Measurements from ENCODE around the gene CTCFL.

Gene CTCFL

DNA sequence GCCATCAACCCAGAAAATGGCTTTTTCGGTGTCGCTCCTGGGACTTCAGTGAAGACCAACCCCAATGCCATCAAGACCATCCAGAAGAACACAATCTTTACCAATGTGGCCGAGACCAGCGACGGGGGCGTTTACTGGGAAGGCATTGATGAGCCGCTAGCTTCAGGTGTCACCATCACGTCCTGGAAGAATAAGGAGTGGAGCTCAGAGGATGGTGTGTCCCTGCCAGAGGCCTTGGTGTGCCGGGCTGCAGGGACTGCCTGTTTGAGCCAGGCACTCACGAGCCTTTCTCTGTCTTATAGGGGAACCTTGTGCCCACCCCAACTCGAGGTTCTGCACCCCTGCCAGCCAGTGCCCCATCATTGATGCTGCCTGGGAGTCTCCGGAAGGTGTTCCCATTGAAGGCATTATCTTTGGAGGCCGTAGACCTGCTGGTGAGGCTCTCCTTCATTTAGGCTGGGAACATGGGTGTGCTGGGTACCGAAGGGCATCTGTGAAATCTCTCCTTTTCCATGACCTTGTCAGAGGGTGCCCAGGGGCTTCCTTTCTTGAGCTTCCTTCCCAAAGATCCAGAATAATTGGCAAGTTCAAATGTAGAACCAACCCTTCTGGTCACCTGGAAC is 39.4 kb upstream of the CTCFL start:
- no peak for DNase-seq (ENCODE audit: low spot score)
- no peaks in the 10 kb centered on the region for H3K9me3 Mint-ChIP-seq
- H3K27me3 Mint-ChIP-seq (ENCODE audit: low read depth): peaks cover under 1% of the 10 kb centered on the region
- no peaks in the 10 kb centered on the region for H3K36me3 Mint-ChIP-seq (ENCODE audit: low read depth)
- no peak overlapping the region for H3K27ac Mint-ChIP-seq
- H3K4me1 Mint-ChIP-seq (ENCODE audit: low read depth): no peaks in the 10 kb centered on the region
- no peak overlapping the region for H3K4me3 Mint-ChIP-seq

DNA sequence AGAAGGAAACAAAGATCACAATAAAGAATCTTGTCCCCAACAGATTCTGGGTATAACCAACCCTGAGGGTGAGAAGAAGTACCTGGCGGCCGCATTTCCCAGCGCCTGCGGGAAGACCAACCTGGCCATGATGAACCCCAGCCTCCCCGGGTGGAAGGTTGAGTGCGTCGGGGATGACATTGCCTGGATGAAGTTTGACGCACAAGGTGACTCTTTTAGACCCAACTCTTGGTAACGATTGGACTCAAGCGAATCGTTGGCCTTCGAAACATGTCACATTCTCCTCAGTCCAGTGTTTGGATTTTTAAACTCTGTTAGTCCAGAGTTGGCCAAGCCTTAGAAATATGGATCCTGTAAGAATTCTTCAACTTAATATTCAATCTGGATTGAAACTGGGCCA is 38.6 kb upstream of the CTCFL start:
- Mint-ChIP-seq H3K9me3 (no peaks in the 10 kb centered on the region), H3K36me3 (ENCODE audit: low read depth) (no peaks in the 10 kb centered on the region), H3K4me3 (no peak overlapping the region), H3K27ac (no peak overlapping the region), H3K4me1 (ENCODE audit: low read depth) (no peaks in the 10 kb centered on the region), H3K27me3 (ENCODE audit: low read depth) (peaks cover 3% of the 10 kb centered on the region)
- no peak for DNase-seq (ENCODE audit: low spot score)

DNA sequence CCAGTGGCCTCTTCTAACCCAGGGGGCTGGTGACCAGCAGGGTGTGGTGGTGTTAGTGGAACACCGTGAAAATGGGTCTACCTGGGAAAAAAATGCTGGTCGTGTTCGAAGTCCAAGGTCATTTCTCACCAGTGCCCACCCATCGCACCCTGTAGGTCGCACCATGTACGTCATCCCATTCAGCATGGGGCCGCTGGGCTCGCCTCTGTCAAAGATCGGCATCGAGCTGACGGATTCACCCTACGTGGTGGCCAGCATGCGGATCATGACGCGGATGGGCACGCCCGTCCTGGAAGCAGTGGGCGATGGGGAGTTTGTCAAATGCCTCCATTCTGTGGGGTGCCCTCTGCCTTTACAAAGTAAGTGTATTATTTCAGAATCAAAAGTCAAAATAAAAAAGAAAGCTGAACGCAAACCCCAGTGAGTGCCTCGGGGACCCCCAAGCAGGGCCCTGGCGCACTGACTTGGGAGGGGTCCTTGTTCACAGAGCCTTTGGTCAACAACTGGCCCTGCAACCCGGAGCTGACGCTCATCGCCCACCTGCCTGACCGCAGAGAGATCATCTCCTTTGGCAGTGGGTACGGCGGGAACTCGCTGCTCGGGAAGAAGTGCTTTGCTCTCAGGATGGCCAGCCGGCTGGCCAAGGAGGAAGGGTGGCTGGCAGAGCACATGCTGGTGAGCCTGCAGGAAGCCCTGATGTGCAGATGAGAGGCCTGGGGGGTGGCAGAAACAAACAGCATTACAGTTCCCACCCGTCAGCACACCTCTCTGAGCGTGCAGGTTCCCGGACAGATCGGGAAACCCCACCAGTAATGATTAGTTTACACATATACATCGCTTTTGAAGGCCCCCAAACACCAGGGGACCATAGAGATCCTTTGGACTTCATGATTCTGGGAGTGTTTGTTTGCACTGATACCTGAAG is 37.9 kb upstream of the CTCFL start:
- Mint-ChIP-seq H3K4me3 (no peak overlapping the region), H3K27ac (no peak overlapping the region), H3K36me3 (ENCODE audit: low read depth) (no peaks in the 10 kb centered on the region), H3K4me1 (ENCODE audit: low read depth) (no peaks in the 10 kb centered on the region), H3K9me3 (no peaks in the 10 kb centered on the region), H3K27me3 (ENCODE audit: low read depth) (peaks cover 3% of the 10 kb centered on the region)
- no peak for DNase-seq (ENCODE audit: low spot score)

DNA sequence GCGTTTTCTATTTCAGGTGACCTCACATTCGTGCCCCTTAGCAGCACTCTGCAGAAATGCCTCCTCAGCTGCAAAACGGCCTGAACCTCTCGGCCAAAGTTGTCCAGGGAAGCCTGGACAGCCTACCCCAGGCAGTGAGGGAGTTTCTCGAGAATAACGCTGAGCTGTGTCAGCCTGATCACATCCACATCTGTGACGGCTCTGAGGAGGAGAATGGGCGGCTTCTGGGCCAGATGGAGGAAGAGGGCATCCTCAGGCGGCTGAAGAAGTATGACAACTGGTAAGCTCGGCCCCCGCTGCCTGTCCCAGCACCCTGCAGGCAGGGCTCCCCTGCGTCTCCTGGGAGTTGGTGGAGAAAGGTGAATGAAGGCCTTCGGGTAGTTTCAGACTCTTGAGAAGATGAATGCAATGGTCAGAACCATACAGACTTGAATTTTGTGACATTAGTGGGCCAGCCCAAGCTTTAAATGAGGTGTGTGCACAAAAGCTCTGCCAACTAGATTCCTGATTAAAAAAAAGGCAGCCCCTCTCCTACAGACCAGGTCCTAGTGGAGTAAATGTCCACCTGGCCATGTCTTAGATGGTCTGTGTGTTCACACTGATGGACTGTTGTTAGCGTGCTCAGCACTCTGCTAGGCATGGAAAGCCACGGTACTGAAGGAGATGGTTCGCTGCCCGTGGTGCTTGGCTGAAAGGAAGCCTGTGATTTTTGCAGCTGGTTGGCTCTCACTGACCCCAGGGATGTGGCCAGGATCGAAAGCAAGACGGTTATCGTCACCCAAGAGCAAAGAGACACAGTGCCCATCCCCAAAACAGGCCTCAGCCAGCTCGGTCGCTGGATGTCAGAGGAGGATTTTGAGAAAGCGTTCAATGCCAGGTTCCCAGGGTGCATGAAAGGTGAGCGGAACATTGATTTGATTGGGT is 36.7 kb upstream of the CTCFL start:
- no peak for DNase-seq (ENCODE audit: low spot score)
- H3K27ac Mint-ChIP-seq: no peak overlapping the region
- H3K4me3 Mint-ChIP-seq: no peak overlapping the region
- H3K36me3 Mint-ChIP-seq (ENCODE audit: low read depth): no peaks in the 10 kb centered on the region
- H3K27me3 Mint-ChIP-seq (ENCODE audit: low read depth): peaks cover 7% of the 10 kb centered on the region
- no peaks in the 10 kb centered on the region for H3K4me1 Mint-ChIP-seq (ENCODE audit: low read depth)
- H3K9me3 Mint-ChIP-seq: no peaks in the 10 kb centered on the region

DNA sequence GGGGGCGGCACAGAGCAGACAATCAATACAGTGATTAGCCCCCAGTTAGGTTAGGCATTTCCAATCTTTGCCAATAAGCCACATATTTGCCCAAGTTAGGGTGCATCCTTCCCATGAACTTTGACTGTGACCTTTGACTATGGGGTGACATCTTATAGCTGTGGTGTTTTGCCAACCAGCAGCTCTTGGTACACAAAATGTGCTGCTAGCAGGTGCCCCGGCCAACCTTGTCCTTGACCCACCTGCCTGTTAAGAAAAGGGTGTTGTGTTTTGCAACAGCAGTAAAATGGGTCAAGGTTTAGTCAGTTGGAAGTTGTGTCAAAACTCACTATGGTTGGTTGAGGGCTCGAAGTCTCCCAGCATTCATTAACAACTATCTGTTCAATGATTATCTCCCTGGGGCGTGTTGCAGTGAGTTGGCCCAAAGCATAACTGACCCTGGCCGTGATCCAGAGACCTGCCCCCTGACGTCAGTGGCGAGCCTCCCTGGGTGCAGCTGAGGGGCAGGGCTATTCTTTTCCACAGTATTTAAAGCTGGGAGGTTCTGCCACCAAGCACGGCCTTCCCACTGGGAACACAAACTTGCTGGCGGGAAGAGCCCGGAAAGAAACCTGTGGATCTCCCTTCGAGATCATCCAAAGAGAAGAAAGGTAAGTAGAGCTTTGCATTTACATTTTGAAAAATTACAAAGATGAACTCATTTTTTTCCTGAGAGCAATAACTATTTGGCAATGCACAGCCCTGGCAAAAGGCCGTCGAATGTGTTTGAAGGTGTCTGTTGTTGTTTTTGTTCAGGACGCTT is 35.8 kb upstream of the CTCFL start, which contains the start of gene PCK1:
TSS of gene PCK1 (plus strand) at position 557 of the 802 bp plus-strand sequence. CDS start 302 bp downstream, outside the sequence.
- Mint-ChIP-seq H3K9me3 (no peaks in the 10 kb centered on the region), H3K27ac (no peak within 1 kb of the TSS), H3K27me3 (ENCODE audit: low read depth) (peaks cover 7% of the 10 kb centered on the region), H3K36me3 (ENCODE audit: low read depth) (no peaks in the 10 kb centered on the region), H3K4me1 (ENCODE audit: low read depth) (no peaks in the 10 kb centered on the region), H3K4me3 (no peak within 1 kb of the TSS)
- DNase-seq (ENCODE audit: low spot score): no peak

DNA sequence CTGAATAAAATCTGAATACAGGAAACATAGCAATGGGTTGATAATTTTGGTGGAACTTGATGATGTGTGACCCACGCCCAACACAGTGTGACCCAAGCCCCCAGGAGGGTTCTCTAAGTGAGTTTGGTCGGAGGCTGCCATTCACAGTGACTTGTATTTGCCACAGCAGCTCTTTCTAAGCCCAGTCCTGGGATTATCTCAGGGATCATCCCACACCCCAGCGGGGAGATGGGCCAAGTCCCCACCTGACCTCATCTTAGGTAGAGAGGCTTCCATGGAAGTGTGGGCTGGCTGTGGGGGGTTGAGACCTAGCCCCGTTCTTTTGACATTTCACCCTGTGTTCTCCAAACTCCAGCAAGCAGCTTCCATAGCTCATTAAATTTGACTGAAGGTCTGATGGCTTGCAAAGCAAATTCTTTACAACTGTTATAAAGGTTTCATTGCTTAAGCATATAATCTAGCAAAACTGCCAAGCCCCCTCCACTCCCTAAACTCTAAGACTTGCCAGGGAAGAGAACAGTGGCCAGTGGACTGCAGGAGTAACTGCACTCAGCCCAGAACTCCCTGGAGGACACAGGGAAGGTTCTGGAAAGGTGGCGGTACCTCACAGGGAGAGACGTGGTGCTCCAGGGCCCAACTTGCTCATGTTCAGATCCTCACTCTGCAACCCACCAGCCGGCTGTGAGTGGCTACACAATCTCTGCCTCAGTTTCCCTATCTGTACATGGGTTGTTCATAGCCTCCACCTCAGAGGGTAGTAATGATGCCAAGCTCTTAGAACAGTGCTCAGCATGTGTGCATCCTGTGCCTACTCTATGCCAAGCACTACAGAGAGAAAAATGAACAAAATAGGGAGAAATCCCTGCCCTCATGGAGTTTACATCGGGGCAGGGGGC is 35.0 kb upstream of the CTCFL start:
- no peak overlapping the region for H3K4me3 Mint-ChIP-seq
- H3K27me3 Mint-ChIP-seq (ENCODE audit: low read depth): peaks cover 13% of the 10 kb centered on the region
- H3K4me1 Mint-ChIP-seq (ENCODE audit: low read depth): no peaks in the 10 kb centered on the region
- H3K36me3 Mint-ChIP-seq (ENCODE audit: low read depth): no peaks in the 10 kb centered on the region
- no peak overlapping the region for H3K27ac Mint-ChIP-seq
- H3K9me3 Mint-ChIP-seq: no peaks in the 10 kb centered on the region
- no peak for DNase-seq (ENCODE audit: low spot score)

DNA sequence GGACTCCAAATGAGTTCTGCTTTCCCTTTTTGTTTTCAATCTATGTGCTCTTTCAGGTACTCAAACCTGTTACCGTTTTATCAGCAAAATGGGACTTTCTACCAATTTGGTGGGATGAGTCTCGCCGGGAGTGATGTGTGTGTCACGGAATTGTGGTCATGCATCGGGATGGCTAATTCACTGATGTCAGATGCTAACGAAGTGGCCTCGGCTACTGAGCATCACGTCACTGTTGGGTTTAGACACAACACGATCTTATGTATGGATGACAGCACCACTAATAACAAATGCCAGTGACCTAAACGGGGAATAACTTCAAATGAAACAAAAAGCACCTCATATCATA is 34.3 kb upstream of the CTCFL start:
- peaks cover 14% of the 10 kb centered on the region for H3K27me3 Mint-ChIP-seq (ENCODE audit: low read depth)
- H3K36me3 Mint-ChIP-seq (ENCODE audit: low read depth): no peaks in the 10 kb centered on the region
- no peaks in the 10 kb centered on the region for H3K4me1 Mint-ChIP-seq (ENCODE audit: low read depth)
- no peak overlapping the region for H3K4me3 Mint-ChIP-seq
- DNase-seq (ENCODE audit: low spot score): no peak
- H3K9me3 Mint-ChIP-seq: no peaks in the 10 kb centered on the region
- no peak overlapping the region for H3K27ac Mint-ChIP-seq

DNA sequence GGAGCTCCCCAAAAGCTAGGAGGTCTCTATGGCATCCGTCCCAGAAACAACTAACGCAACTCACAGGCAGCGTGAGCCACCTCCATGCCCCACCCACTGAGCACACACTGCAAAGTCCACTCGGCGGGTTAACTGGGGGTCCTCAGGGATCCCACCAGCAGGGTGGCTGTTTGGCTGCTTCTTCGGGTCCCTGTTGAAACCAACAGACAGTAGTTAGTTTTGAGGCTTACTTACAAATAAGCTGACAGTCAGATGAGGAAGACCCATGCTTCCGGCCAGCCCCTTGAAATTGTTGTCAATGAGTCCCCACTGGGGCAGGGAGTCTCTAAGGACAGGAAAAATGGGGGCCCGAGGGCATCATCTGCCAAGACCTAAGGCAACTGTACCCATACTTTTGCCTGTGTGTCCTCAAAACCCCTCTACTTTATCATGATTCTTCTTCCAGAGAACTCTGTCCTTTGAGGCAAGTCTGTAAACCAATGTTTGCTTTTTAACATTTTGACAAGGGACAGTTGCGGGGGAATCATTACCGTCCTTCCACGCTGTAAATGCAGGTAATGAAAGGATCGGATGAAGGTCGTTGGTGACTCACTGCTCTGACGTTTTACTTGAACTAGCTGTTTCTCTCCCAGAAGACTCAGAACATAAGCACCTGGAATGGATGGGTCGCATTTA is 33.8 kb upstream of the CTCFL start:
- peaks cover 14% of the 10 kb centered on the region for H3K27me3 Mint-ChIP-seq (ENCODE audit: low read depth)

DNA sequence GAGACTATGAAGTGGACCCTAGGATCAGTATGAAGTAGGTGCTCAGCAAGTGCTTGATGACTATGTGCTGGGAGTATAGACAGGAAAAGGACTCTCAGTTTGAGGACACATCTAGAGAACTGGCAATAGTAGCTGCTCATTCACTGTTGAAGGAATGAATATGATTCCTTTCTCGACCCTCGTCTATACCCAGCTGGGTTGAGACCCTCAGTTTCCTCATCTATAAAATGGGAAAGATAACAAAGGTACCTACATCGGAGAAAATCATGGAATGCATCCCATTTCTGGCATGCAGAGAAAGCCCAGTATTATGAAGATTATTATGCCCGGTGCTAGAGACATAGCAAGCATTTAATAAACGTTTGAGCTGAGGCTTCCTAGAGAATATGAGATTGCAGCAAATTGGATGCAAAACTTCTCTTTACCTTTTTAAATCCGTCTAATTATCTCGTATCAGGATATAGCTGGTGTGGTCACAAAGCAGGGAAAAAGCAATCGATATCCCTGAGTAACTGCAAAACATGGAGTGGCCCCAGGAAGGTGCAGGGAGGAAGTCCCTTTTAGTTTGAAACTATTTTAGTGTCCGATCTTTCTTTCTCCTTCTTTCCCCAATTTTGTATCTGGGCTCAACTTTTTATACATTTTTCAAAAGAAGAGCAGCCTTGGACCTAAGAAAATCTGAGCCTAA is 33.1 kb upstream of the CTCFL start:
- Mint-ChIP-seq H3K4me3 (no peak overlapping the region), H3K36me3 (ENCODE audit: low read depth) (no peaks in the 10 kb centered on the region), H3K27ac (no peak overlapping the region), H3K4me1 (ENCODE audit: low read depth) (no peaks in the 10 kb centered on the region), H3K27me3 (ENCODE audit: low read depth) (peaks cover 14% of the 10 kb centered on the region), H3K9me3 (no peaks in the 10 kb centered on the region)
- no peak for DNase-seq (ENCODE audit: low spot score)

More for the DNA sequence above, 33.8 kb upstream of the CTCFL start:
- Mint-ChIP-seq H3K27ac (no peak overlapping the region), H3K4me1 (ENCODE audit: low read depth) (no peaks in the 10 kb centered on the region), H3K9me3 (no peaks in the 10 kb centered on the region), H3K4me3 (no peak overlapping the region), H3K36me3 (ENCODE audit: low read depth) (no peaks in the 10 kb centered on the region)
- no peak for DNase-seq (ENCODE audit: low spot score)

DNA sequence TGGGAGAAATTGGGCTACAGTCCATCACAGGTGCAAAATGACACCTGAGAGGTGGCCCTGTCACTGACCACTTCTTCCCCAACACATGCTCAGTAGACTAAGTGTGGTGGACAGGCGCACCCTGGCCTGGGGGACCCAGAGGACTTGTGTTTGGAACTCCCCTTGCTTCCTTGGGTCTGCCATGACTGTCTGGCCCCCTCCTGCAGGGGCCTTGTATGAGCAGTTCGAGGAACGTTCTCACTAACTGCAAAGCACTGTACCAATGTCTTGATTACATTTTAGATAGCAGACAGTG is 32.0 kb upstream of the CTCFL start:
- H3K4me3 Mint-ChIP-seq: no peak overlapping the region
- no peak for DNase-seq (ENCODE audit: low spot score)

DNA sequence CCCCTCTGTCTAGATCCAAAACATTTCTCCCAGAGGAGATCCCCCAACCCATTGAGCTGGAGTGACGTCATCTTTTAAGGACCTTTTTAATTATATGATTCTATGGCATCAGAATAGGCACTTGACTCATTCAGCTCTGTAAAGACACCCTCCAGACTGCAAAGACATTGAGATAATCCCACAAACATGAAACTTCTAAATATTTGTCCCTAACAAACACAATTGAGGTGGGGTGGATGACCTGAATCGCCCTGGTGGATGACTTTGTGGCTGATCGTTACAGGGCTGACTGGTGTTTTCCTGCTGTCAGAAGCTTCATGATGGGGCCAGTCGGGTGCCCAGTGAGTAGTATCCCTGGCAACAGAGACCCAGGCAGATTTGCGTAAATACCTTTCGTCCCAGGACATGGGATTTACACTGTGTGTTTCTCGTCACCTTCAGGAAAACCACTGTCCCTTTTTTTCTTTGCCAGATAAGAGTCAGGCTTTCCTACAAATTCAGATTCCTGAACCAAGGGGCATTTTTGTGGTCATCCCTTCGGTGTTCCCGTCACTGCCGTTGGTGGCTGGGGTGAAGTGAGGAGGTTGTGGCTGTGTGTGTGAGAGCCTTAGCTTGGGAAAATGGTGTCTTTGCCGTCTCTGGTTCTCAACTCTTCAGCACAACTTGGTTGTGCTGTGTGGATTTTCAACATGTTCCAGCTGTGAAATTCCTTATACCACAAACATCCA is 30.7 kb upstream of the CTCFL start:
- Mint-ChIP-seq H3K4me1 (ENCODE audit: low read depth) (no peaks in the 10 kb centered on the region), H3K9me3 (no peaks in the 10 kb centered on the region), H3K27ac (no peak overlapping the region), H3K36me3 (ENCODE audit: low read depth) (no peaks in the 10 kb centered on the region), H3K4me3 (no peak overlapping the region), H3K27me3 (ENCODE audit: low read depth) (peaks cover 14% of the 10 kb centered on the region)
- DNase-seq (ENCODE audit: low spot score): no peak

More for the DNA sequence above, 32.0 kb upstream of the CTCFL start:
- Mint-ChIP-seq H3K36me3 (ENCODE audit: low read depth) (no peaks in the 10 kb centered on the region), H3K4me1 (ENCODE audit: low read depth) (no peaks in the 10 kb centered on the region), H3K27me3 (ENCODE audit: low read depth) (peaks cover 14% of the 10 kb centered on the region), H3K9me3 (no peaks in the 10 kb centered on the region), H3K27ac (no peak overlapping the region)

Measured in T-helper 2 cell treated with Interferon-gamma antibody and Interleukin-4, amounts not matched to agents 5 μg/mL and 100 μg/mL, for 36 hours (primary cell).